ENCODE data around the gene HOMEZ.

DNA sequence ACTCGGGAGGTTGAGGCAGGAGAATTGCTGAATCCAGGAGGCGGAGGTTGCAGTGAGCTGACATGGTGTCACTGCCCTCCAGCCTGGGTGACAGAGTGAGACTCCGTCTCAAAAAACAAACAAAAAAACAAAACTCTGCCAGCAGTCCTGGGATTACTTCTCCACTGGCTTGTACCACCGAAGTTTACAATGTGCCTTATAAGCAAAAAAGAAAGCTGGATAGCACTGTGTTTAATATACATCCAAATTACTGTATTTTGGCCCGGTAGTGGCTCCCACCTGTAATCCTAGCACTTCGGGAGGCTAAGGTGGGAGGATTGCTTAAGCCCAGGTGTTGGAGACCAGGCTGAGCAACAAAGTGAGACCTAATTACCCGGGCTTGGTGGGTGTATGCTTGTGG is 16.7 kb downstream of the HOMEZ start:
- TF ChIP-seq CTCF (conservative IDR thresholded peaks at IDR 0.05; ENCODE audit: low read length) (no peak), EZH2phosphoT487 (IDR thresholded peaks at IDR 0.05; ENCODE audit: borderline replicate concordance, low read depth, low read length) (no peak)

All from OCI-LY7 (cell line).